GM23338 (cell line): ENCODE data around the gene ARHGAP32. TPM values are rescaled to one million over a fixed set of nuclear protein-coding genes. Genes with fewer than 3 reads are reported as not detected.

Experiments used
- ATAC-seq: fragments of 200-7000 bp; cut with Tn5 transposase; 3 replicates; pipeline ENCODE4 v1.9.1; 2020
- DNase-seq: peaks from one replicate; pipeline ENCODE4 v3.0.0-alpha.2; 2015; ENCODE audit warnings: low spot score
- H2AFZ ChIP-seq: fragments of 200-600 bp; sonication (generic); 2 replicates; pipeline ENCODE4 v1.8.0; 2016; ENCODE audit warnings: antibody characterized with exemption, mild to moderate bottlenecking, moderate library complexity
- H3F3A ChIP-seq: fragments of 200-600 bp; sonication (generic); replicated peaks from 2 replicates; pipeline ENCODE4 v1.8.0; 2017; ENCODE audit warnings: antibody characterized with exemption, mixed run types, low read depth
- H3K27ac ChIP-seq: fragments of 200-600 bp; sonication (generic); 2 replicates; pipeline ENCODE4 v1.6.1; 2016; ENCODE audit warnings: low read depth
- H3K27me3 ChIP-seq: fragments of 200-600 bp; sonication (generic); 2 replicates; pipeline ENCODE4 v1.8.0; 2016; ENCODE audit warnings: mild to moderate bottlenecking, mixed run types, moderate library complexity; ENCODE audit not compliant: insufficient read depth
- H3K36me3 ChIP-seq: fragments of 200-600 bp; sonication (generic); 2 replicates; pipeline ENCODE4 v1.8.0; 2016; ENCODE audit warnings: mild to moderate bottlenecking; ENCODE audit not compliant: insufficient read depth
- H3K4me1 ChIP-seq: fragments of 200-600 bp; sonication (generic); 2 replicates; pipeline ENCODE4 v1.8.0; 2016; ENCODE audit warnings: mild to moderate bottlenecking, moderate library complexity; ENCODE audit not compliant: insufficient read depth
- H3K4me2 ChIP-seq: fragments of 200-600 bp; sonication (generic); 2 replicates; pipeline ENCODE4 v1.7.1; 2017; ENCODE audit warnings: mixed run types
- H3K4me3 ChIP-seq: fragments of 200-600 bp; sonication (generic); 2 replicates; pipeline ENCODE4 v1.6.1; 2016; ENCODE audit warnings: mixed run types
- H3K79me2 ChIP-seq: fragments of 200-600 bp; sonication (generic); replicated peaks from 2 replicates; pipeline ENCODE4 v1.8.0; 2017; ENCODE audit warnings: mild to moderate bottlenecking; ENCODE audit not compliant: insufficient read depth
- H3K9me2 ChIP-seq: fragments of 200-600 bp; sonication (generic); 2 replicates; pipeline ENCODE4 v1.8.0; 2017; ENCODE audit not compliant: insufficient read depth
- H4K20me1 ChIP-seq: fragments of 200-600 bp; sonication (generic); replicated peaks from 2 replicates; pipeline ENCODE4 v1.8.0; 2017; ENCODE audit warnings: mild to moderate bottlenecking; ENCODE audit not compliant: insufficient read depth
- H3K27ac Mint-ChIP-seq: 2 replicates; pipeline ENCODE4 v1.8.0; 2020; ENCODE audit warnings: inconsistent platforms, mild to moderate bottlenecking, moderate library complexity, mixed read lengths
- H3K27me3 Mint-ChIP-seq: 3 replicates; pipeline ENCODE4 v1.8.0; 2022; ENCODE audit warnings: low read depth, mild to moderate bottlenecking, moderate library complexity, mixed read lengths, inconsistent platforms; ENCODE audit not compliant: insufficient read depth, poor library complexity
- H3K36me3 Mint-ChIP-seq: 3 replicates; pipeline ENCODE4 v1.8.0; 2021; ENCODE audit warnings: low read depth, mild to moderate bottlenecking, inconsistent platforms, moderate library complexity, mixed read lengths
- H3K4me1 Mint-ChIP-seq: 3 replicates; pipeline ENCODE4 v1.8.0; 2020; ENCODE audit warnings: mild to moderate bottlenecking, inconsistent platforms, mixed read lengths
- H3K4me3 Mint-ChIP-seq: 3 replicates; pipeline ENCODE4 v1.8.0; 2021; ENCODE audit warnings: moderate library complexity, mild to moderate bottlenecking, inconsistent platforms, mixed read lengths
- H3K9me3 Mint-ChIP-seq: 3 replicates; pipeline ENCODE4 v1.8.0; 2020; ENCODE audit warnings: moderate library complexity, mild to moderate bottlenecking, inconsistent platforms, mixed read lengths
- CREB1 ChIP-seq: fragments of 250-450 bp; sonication (Bioruptor Pico); IDR thresholded peaks from 2 replicates; pipeline ENCODE4 v1.5.0; 2020; ENCODE audit warnings: low read depth, mild to moderate bottlenecking, moderate library complexity
- EZH2 ChIP-seq: fragments of 200-600 bp; sonication (generic); IDR thresholded peaks from one replicate; pipeline ENCODE4 v1.8.0; 2017; ENCODE audit warnings: antibody characterized with exemption, mild to moderate bottlenecking, low read depth; ENCODE audit not compliant: unreplicated experiment
- EZH2phosphoT487 ChIP-seq: fragments of 200-600 bp; sonication (generic); IDR thresholded peaks from one replicate; pipeline ENCODE4 v1.8.1; 2018; ENCODE audit warnings: antibody characterized with exemption; ENCODE audit not compliant: unreplicated experiment
- JUNB ChIP-seq: IDR thresholded peaks from one replicate; pipeline ENCODE4 v1.6.1; 2016; ENCODE audit warnings: antibody characterized with exemption; ENCODE audit not compliant: unreplicated experiment
- NANOG ChIP-seq: IDR thresholded peaks from 2 replicates; pipeline ENCODE4 v1.6.1; 2016; ENCODE audit warnings: antibody characterized with exemption, borderline replicate concordance
- POLR2AphosphoS5 ChIP-seq: IDR thresholded peaks from 2 replicates; pipeline ENCODE4 v1.6.1; 2016; ENCODE audit warnings: antibody characterized with exemption, low read depth
- STAT1 ChIP-seq: IDR thresholded peaks from one replicate; pipeline ENCODE4 v1.6.1; 2016; ENCODE audit warnings: antibody characterized with exemption; ENCODE audit not compliant: unreplicated experiment
- ZNF114 ChIP-seq: fragments of 250-450 bp; sonication (Bioruptor Pico); IDR thresholded peaks from 2 replicates; pipeline ENCODE4 v1.5.0; 2020; ENCODE audit warnings: mild to moderate bottlenecking, moderate library complexity
- ZNF331 ChIP-seq: fragments of 250-450 bp; sonication (Bioruptor Pico); IDR thresholded peaks from 2 replicates; pipeline ENCODE4 v1.5.0; 2020; ENCODE audit warnings: low read depth, mild to moderate bottlenecking, moderate library complexity
- ZNF462 ChIP-seq: fragments of 250-450 bp; sonication (Bioruptor Pico); IDR thresholded peaks from 2 replicates; pipeline ENCODE4 v1.5.0; 2020; ENCODE audit warnings: mild to moderate bottlenecking, moderate library complexity
- polyA plus RNA-seq: library from polyadenylated mRNA; unstranded; fragments of >200 nt; fragmentation: Nextera tagmentation; extraction: Ambion mirVana; gene quantifications from 2 replicates; pipeline ENCODE4 v1.2.1, GENCODE V29; 2016
- total RNA-seq: library from RNA; depleted of rRNA; stranded (reverse); fragments of >200 nt; shearing (Covaris generic); gene quantifications from 2 replicates; pipeline ENCODE4 v1.2.3, GENCODE V29; 2014
- TF ChIP-seq, protein P1 (sequence below): IDR thresholded peaks from 2 replicates; pipeline ENCODE4 v1.6.1; 2016; ENCODE audit warnings: antibody characterized with exemption
- TF ChIP-seq, protein P2 (sequence below), 2 experiments: fragments of 200-600 bp in 1 of 2; sonication (generic) in 1 of 2; conservative IDR thresholded peaks; 2 replicates each; pipeline versions ENCODE4 v1.5.1 to v1.6.1; 2016 to 2017; ENCODE audit warnings: antibody characterized with exemption in 2 of 2, low read depth in 2 of 2, mild to moderate bottlenecking in 2 of 2, moderate library complexity in 1 of 2
- TF ChIP-seq, protein P3 (sequence below): IDR thresholded peaks from one replicate; pipeline ENCODE4 v1.6.1; 2018; ENCODE audit warnings: antibody characterized with exemption; ENCODE audit not compliant: unreplicated experiment

Gene ARHGAP32
- total and polyA plus RNA-seq, 2 experiments from 2014 or later: 3.9 to 17.2 TPM

GRCh38 chr11:129239207-129239606, 47.1 kb upstream of the ARHGAP32 start:
- H3K4me1 Mint-ChIP-seq: peaks cover 4% of the 10 kb centered on the region; the same call in 2 of the 3 replicates
- no peak overlapping the region for H3K4me3 Mint-ChIP-seq
- Histone ChIP-seq H2AFZ (no peak overlapping the region), H3K4me1 (peaks cover 6% of the 10 kb centered on the region; the same call in 1 of the 2 replicates), H3K27ac (no peak overlapping the region), H3K79me2 (peaks cover 55% of the 10 kb centered on the region), H3K4me2 (no peak overlapping the region), H4K20me1 (peaks cover 5% of the 10 kb centered on the region; the same call in 1 of the 2 replicates), H3K4me3 (no peak overlapping the region), H3K27me3 (no peaks in the 10 kb centered on the region), H3K9me2 (no peaks in the 10 kb centered on the region), H3F3A (no peaks in the 10 kb centered on the region), H3K36me3 (no peaks in the 10 kb centered on the region)
- no peaks in the 10 kb centered on the region for H3K9me3 Mint-ChIP-seq
- DNase-seq: no peak
- H3K36me3 Mint-ChIP-seq: no peaks in the 10 kb centered on the region
- H3K27ac Mint-ChIP-seq: no peak overlapping the region
- ATAC-seq: no peak
- no peak for TF ChIP-seq EZH2phosphoT487
- TF ChIP-seq, protein P1, sequence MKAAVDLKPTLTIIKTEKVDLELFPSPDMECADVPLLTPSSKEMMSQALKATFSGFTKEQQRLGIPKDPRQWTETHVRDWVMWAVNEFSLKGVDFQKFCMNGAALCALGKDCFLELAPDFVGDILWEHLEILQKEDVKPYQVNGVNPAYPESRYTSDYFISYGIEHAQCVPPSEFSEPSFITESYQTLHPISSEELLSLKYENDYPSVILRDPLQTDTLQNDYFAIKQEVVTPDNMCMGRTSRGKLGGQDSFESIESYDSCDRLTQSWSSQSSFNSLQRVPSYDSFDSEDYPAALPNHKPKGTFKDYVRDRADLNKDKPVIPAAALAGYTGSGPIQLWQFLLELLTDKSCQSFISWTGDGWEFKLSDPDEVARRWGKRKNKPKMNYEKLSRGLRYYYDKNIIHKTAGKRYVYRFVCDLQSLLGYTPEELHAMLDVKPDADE: no peak
- TF ChIP-seq ZNF331 (CRISPR knock-in tag): no peak
- TF ChIP-seq EZH2: no peak
- no peak for TF ChIP-seq JUNB
- TF ChIP-seq POLR2AphosphoS5: no peak
- TF ChIP-seq, protein P2, sequence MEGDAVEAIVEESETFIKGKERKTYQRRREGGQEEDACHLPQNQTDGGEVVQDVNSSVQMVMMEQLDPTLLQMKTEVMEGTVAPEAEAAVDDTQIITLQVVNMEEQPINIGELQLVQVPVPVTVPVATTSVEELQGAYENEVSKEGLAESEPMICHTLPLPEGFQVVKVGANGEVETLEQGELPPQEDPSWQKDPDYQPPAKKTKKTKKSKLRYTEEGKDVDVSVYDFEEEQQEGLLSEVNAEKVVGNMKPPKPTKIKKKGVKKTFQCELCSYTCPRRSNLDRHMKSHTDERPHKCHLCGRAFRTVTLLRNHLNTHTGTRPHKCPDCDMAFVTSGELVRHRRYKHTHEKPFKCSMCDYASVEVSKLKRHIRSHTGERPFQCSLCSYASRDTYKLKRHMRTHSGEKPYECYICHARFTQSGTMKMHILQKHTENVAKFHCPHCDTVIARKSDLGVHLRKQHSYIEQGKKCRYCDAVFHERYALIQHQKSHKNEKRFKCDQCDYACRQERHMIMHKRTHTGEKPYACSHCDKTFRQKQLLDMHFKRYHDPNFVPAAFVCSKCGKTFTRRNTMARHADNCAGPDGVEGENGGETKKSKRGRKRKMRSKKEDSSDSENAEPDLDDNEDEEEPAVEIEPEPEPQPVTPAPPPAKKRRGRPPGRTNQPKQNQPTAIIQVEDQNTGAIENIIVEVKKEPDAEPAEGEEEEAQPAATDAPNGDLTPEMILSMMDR (conservative IDR thresholded peaks at IDR 0.05; ENCODE audit: low read depth in 2 of 2): no peak
- no peak for TF ChIP-seq STAT1
- no peak for TF ChIP-seq ZNF114 (CRISPR knock-in tag)
- TF ChIP-seq CREB1: no peak
- TF ChIP-seq ZNF462: no peak
- TF ChIP-seq, protein P3, sequence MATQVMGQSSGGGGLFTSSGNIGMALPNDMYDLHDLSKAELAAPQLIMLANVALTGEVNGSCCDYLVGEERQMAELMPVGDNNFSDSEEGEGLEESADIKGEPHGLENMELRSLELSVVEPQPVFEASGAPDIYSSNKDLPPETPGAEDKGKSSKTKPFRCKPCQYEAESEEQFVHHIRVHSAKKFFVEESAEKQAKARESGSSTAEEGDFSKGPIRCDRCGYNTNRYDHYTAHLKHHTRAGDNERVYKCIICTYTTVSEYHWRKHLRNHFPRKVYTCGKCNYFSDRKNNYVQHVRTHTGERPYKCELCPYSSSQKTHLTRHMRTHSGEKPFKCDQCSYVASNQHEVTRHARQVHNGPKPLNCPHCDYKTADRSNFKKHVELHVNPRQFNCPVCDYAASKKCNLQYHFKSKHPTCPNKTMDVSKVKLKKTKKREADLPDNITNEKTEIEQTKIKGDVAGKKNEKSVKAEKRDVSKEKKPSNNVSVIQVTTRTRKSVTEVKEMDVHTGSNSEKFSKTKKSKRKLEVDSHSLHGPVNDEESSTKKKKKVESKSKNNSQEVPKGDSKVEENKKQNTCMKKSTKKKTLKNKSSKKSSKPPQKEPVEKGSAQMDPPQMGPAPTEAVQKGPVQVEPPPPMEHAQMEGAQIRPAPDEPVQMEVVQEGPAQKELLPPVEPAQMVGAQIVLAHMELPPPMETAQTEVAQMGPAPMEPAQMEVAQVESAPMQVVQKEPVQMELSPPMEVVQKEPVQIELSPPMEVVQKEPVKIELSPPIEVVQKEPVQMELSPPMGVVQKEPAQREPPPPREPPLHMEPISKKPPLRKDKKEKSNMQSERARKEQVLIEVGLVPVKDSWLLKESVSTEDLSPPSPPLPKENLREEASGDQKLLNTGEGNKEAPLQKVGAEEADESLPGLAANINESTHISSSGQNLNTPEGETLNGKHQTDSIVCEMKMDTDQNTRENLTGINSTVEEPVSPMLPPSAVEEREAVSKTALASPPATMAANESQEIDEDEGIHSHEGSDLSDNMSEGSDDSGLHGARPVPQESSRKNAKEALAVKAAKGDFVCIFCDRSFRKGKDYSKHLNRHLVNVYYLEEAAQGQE: no peak
- no peak for TF ChIP-seq NANOG
- H3K27me3 Mint-ChIP-seq: peaks cover 2% of the 10 kb centered on the region
